Trophoblast cell (in vitro differentiated cells and primary cell): ENCODE data around the gene DHRS2.

ENCODE experiments used
- DNase-seq, 2 donors: peaks; one replicate each; pipeline ENCODE4 v3.0.0-alpha.2; 2016
- H2AFZ ChIP-seq: 2 replicates; pipeline ENCODE4 v1.6.1; 2013; ENCODE audit warnings: low read length, moderate library complexity, mild to moderate bottlenecking; ENCODE audit not compliant: insufficient read depth, poor library complexity
- H2AK5ac ChIP-seq: 2 replicates; pipeline ENCODE4 v1.6.1; 2013; ENCODE audit warnings: mild to moderate bottlenecking, low read length
- H2BK120ac ChIP-seq: 2 replicates; pipeline ENCODE4 v1.6.1; 2013; ENCODE audit warnings: low read length, mild to moderate bottlenecking, moderate library complexity; ENCODE audit not compliant: insufficient read depth, poor library complexity
- H2BK12ac ChIP-seq: 2 replicates; pipeline ENCODE4 v1.6.1; 2013; ENCODE audit warnings: mild to moderate bottlenecking, low read length, moderate library complexity
- H2BK5ac ChIP-seq: 2 replicates; pipeline ENCODE4 v1.6.1; 2013; ENCODE audit warnings: low read length, low read depth, moderate library complexity, mild to moderate bottlenecking; ENCODE audit not compliant: poor library complexity
- H3K14ac ChIP-seq: 2 replicates; pipeline ENCODE4 v1.6.1; 2013; ENCODE audit warnings: mild to moderate bottlenecking, low read length
- H3K18ac ChIP-seq: 2 replicates; pipeline ENCODE4 v1.6.1; 2013; ENCODE audit warnings: mild to moderate bottlenecking, low read length
- H3K23ac ChIP-seq: 2 replicates; pipeline ENCODE4 v1.6.1; 2013; ENCODE audit warnings: low read length
- H3K27ac ChIP-seq: 2 replicates; pipeline ENCODE4 v1.5.1; 2013; ENCODE audit warnings: low read depth, mild to moderate bottlenecking, inconsistent platforms, low read length, moderate library complexity
- H3K27me3 ChIP-seq: 2 replicates; pipeline ENCODE4 v1.6.1; 2013; ENCODE audit warnings: inconsistent platforms, mild to moderate bottlenecking, low read length, moderate library complexity; ENCODE audit not compliant: insufficient read depth
- H3K36me3 ChIP-seq, 2 experiments: 1 replicate in 1 of 2; 2 replicates in 1 of 2; pipeline ENCODE4 v1.6.1; 2013; ENCODE audit warnings: low read length in 2 of 2, mild to moderate bottlenecking in 2 of 2, moderate library complexity in 1 of 2; ENCODE audit not compliant: insufficient read depth in 2 of 2, control insufficient read depth in 1 of 2
- H3K4ac ChIP-seq: 2 replicates; pipeline ENCODE4 v1.6.1; 2013; ENCODE audit warnings: low read depth, mild to moderate bottlenecking, low read length, moderate library complexity
- H3K4me1 ChIP-seq, 2 experiments: 1 replicate in 1 of 2; 2 replicates in 1 of 2; pipeline ENCODE4 v1.6.1; 2013; ENCODE audit warnings: low read length in 2 of 2, mild to moderate bottlenecking in 2 of 2, moderate library complexity in 1 of 2; ENCODE audit not compliant: insufficient read depth in 2 of 2, control insufficient read depth in 1 of 2
- H3K4me2 ChIP-seq: 2 replicates; pipeline ENCODE4 v1.6.1; 2013; ENCODE audit warnings: inconsistent platforms, mild to moderate bottlenecking, low read length, moderate library complexity
- H3K4me3 ChIP-seq: 2 replicates; pipeline ENCODE4 v1.5.1; 2013; ENCODE audit warnings: mild to moderate bottlenecking, low read depth, low read length, inconsistent platforms
- H3K79me1 ChIP-seq: one replicate; pipeline ENCODE4 v1.6.1; 2013; ENCODE audit warnings: low read length
- H3K79me2 ChIP-seq: 2 replicates; pipeline ENCODE4 v1.6.1; 2013; ENCODE audit warnings: low read length, mild to moderate bottlenecking; ENCODE audit not compliant: control insufficient read depth, insufficient read depth, poor library complexity
- H3K9ac ChIP-seq: 2 replicates; pipeline ENCODE4 v1.6.1; 2013; ENCODE audit warnings: mild to moderate bottlenecking, low read length
- H3K9me3 ChIP-seq: 2 replicates; pipeline ENCODE4 v1.6.1; 2013; ENCODE audit warnings: low read depth, mild to moderate bottlenecking, control low read depth, inconsistent platforms, low read length; ENCODE audit not compliant: insufficient read depth
- H4K12ac ChIP-seq: 2 replicates; pipeline ENCODE4 v1.6.1; 2013; ENCODE audit warnings: low read depth, mild to moderate bottlenecking, low read length, moderate library complexity
- H4K8ac ChIP-seq: 2 replicates; pipeline ENCODE4 v1.6.1; 2013; ENCODE audit warnings: low read depth, mild to moderate bottlenecking, low read length, moderate library complexity
- H4K91ac ChIP-seq: one replicate; pipeline ENCODE4 v1.6.1; 2013; ENCODE audit warnings: low read depth, mild to moderate bottlenecking, low read length, moderate library complexity
- WGBS: extraction: QIAGEN DNeasy Blood & Tissue Kit; methylation state at CpG from one replicate; pipeline ENCODE4 v1.1.7; 2013; ENCODE audit warnings: missing lambda C conversion rate; ENCODE audit not compliant: insufficient read length, insufficient coverage; ENCODE audit errors: extremely low coverage; 5-methylcytosine and 5-hydroxymethylcytosine counted together

The DHRS2 gene

GRCh38 chr14:23644919-23645336 is 8.8 kb downstream of the DHRS2 start:
- no peak overlapping the region for H4K8ac ChIP-seq
- no CpG with 5 or more reads among the region's 8 CpGs for WGBS
- no peak overlapping the region for H3K4ac ChIP-seq
- no peak overlapping the region for H3K14ac ChIP-seq
- no peak overlapping the region for H3K23ac ChIP-seq
- H3K36me3 ChIP-seq: peaks cover 0 to 3% of the 10 kb centered on the region in 2 experiments
- H3K79me2 ChIP-seq: peaks cover 2% of the 10 kb centered on the region
- no peak overlapping the region for H2AFZ ChIP-seq
- no peak overlapping the region for H3K4me2 ChIP-seq
- no peak overlapping the region for H2BK120ac ChIP-seq
- H3K27ac ChIP-seq: no peak overlapping the region
- no peak overlapping the region for H2BK12ac ChIP-seq
- no peak overlapping the region for H2AK5ac ChIP-seq
- no peak overlapping the region for H4K12ac ChIP-seq
- H3K9me3 ChIP-seq: peaks cover 5% of the 10 kb centered on the region
- peaks cover 18% of the 10 kb centered on the region for H3K79me1 ChIP-seq
- no peak overlapping the region for H3K18ac ChIP-seq
- peaks cover 4 to 33% of the 10 kb centered on the region in 2 experiments for H3K4me1 ChIP-seq
- H4K91ac ChIP-seq: no peak overlapping the region
- no peak for DNase-seq
- H3K4me3 ChIP-seq: no peak overlapping the region
- H3K27me3 ChIP-seq: no peaks in the 10 kb centered on the region
- H3K9ac ChIP-seq: no peak overlapping the region
- H2BK5ac ChIP-seq: no peak overlapping the region

GRCh38 chr14:23645504-23645811 is 9.3 kb downstream of the DHRS2 start:
- Histone ChIP-seq H3K4me2 (no peak overlapping the region), H3K9me3 (peaks cover 5% of the 10 kb centered on the region), H3K14ac (no peak overlapping the region), H3K27ac (no peak overlapping the region), H2BK120ac (no peak overlapping the region), H2AK5ac (no peak overlapping the region), H2BK5ac (no peak overlapping the region), H3K27me3 (no peaks in the 10 kb centered on the region), H3K79me2 (peaks cover 2% of the 10 kb centered on the region), H3K4ac (no peak overlapping the region), H2AFZ (no peak overlapping the region), H3K36me3 (peaks cover 0 to 3% of the 10 kb centered on the region in 2 experiments), H3K4me1 (peaks cover 10 to 33% of the 10 kb centered on the region in 2 experiments), H4K91ac (no peak overlapping the region), H4K8ac (no peak overlapping the region), H3K4me3 (no peak overlapping the region), H3K23ac (no peak overlapping the region), H3K79me1 (peaks cover 17% of the 10 kb centered on the region), H4K12ac (no peak overlapping the region), H3K18ac (no peak overlapping the region), H3K9ac (no peak overlapping the region), H2BK12ac (no peak overlapping the region)
- no CpG with 5 or more reads among the region's 4 CpGs for WGBS
- no peak for DNase-seq

GRCh38 chr14:23645812-23646647 is 9.9 kb downstream of the DHRS2 start:
- Histone ChIP-seq H3K27ac (no peak overlapping the region), H3K4me2 (no peak overlapping the region), H2BK120ac (no peak overlapping the region), H3K18ac (no peak overlapping the region), H3K9ac (no peak overlapping the region), H3K14ac (no peak overlapping the region), H3K79me2 (peaks cover 2% of the 10 kb centered on the region), H3K23ac (no peak overlapping the region), H3K36me3 (peaks cover 0 to 3% of the 10 kb centered on the region in 2 experiments), H4K8ac (no peak overlapping the region), H3K9me3 (peaks cover 5% of the 10 kb centered on the region), H4K91ac (no peak overlapping the region), H2BK12ac (no peak overlapping the region), H3K4me3 (no peak overlapping the region), H2AK5ac (no peak overlapping the region), H3K79me1 (peaks cover 20% of the 10 kb centered on the region), H3K27me3 (no peaks in the 10 kb centered on the region), H2BK5ac (no peak overlapping the region), H2AFZ (no peak overlapping the region), H3K4ac (no peak overlapping the region), H4K12ac (no peak overlapping the region), H3K4me1 (peaks cover 12 to 30% of the 10 kb centered on the region in 2 experiments)
- DNase-seq: no peak
- WGBS: no CpG with 5 or more reads among the region's 9 CpGs

- H3K4me3 ChIP-seq: no peak overlapping the region
- no peak overlapping the region for H3K23ac ChIP-seq
- H2BK5ac ChIP-seq: peak overlapping the region; percentile 2
- H3K79me2 ChIP-seq: peaks cover 2% of the 10 kb centered on the region
- H3K79me1 ChIP-seq: peaks cover 21% of the 10 kb centered on the region
- H3K36me3 ChIP-seq: peaks cover 0 to 3% of the 10 kb centered on the region in 2 experiments
- H3K27me3 ChIP-seq: no peaks in the 10 kb centered on the region
- H4K12ac ChIP-seq: no peak overlapping the region
- no peak overlapping the region for H3K27ac ChIP-seq
- no peak overlapping the region for H3K4me2 ChIP-seq
- H3K9ac ChIP-seq: no peak overlapping the region
- peak overlapping the region; percentile 29 for H2BK12ac ChIP-seq
- H2BK120ac ChIP-seq: peak overlapping the region; percentile 3
- no peak for DNase-seq
- no peak overlapping the region for H3K14ac ChIP-seq
- no peak overlapping the region for H2AFZ ChIP-seq
- no CpG with 5 or more reads among the region's 6 CpGs for WGBS
- no peak overlapping the region for H3K18ac ChIP-seq
- no peak overlapping the region for H3K4ac ChIP-seq
- H4K91ac ChIP-seq: peak overlapping the region; percentile 75
- peaks cover 12 to 26% of the 10 kb centered on the region in 2 experiments for H3K4me1 ChIP-seq
- H2AK5ac ChIP-seq: no peak overlapping the region
- H3K9me3 ChIP-seq: peaks cover 5% of the 10 kb centered on the region
- H4K8ac ChIP-seq: no peak overlapping the region
Observed at GRCh38 chr14:23646648-23647549, 10.7 kb downstream of the DHRS2 start.
